K562 (cell line): ENCODE data around the gene ANXA10. TPM values are rescaled to one million over a fixed set of nuclear protein-coding genes. Genes with fewer than 3 reads are reported as not detected.

Source experiments
- ATAC-seq: fragments of 200-7000 bp; cut with Tn5 transposase; 3 replicates; pipeline ENCODE4 v1.9.1; 2020; ENCODE audit warnings: moderate library complexity
- BruUV-seq: library from RNA; stranded (reverse); fragments of 400-500 nt; replicated peaks from 2 replicates; lab custom pipeline; 2021; lab: Mats Ljungman, UMichigan
- CTCF ChIA-PET: fragments of 300-600 bp; formaldehyde crosslinking; extraction: SDS; loops from one replicate; lab custom pipeline; 2021; ENCODE audit warnings: low intra/inter-chr PET ratio; lab: Yijun Ruan, JAX
- POLR2A ChIA-PET: fragments of 300-600, 350-650 bp; sonication (Branson Sonifier 250); formaldehyde crosslinking; extraction: SDS; loops from one replicate; lab custom pipeline; 2021; ENCODE audit warnings: antibody characterized with exemption, inconsistent platforms; lab: Yijun Ruan, JAX
- DNase-seq, 4 experiments: peaks; one replicate each; pipeline versions ENCODE4 v3.0.0 to v3.0.0-alpha.2; 2011 to 2018; ENCODE audit warnings: low spot score in 3 of 4, mixed read lengths in 3 of 4; ENCODE audit errors: extremely low read depth in 1 of 4
- FAIRE-seq: peaks from 2 replicates; lab custom pipeline; 2011; peaks lifted over from hg19 to GRCh38; lab: Jason Lieb, UNC
- H2AFZ ChIP-seq: 2 replicates; pipeline ENCODE4 v1.6.0; 2011; ENCODE audit warnings: low read depth, low read length, control low read depth, inconsistent platforms
- H3K27ac ChIP-seq: fragments of 200-600 bp; 3 replicates; pipeline ENCODE4 v1.8.0; 2011; ENCODE audit warnings: low read depth, mild to moderate bottlenecking, control low read depth, inconsistent platforms, low read length, moderate library complexity, mixed read lengths; ENCODE audit errors: extremely low read depth
- H3K27me3 ChIP-seq, 2 experiments: fragments of 300-600 bp in 1 of 2; 2 replicates in 1 of 2; 3 replicates in 1 of 2; pipeline versions ENCODE4 v1.6.0 to v1.8.0; 2011; ENCODE audit warnings: inconsistent platforms in 2 of 2, low read length in 2 of 2, mild to moderate bottlenecking in 1 of 2, mixed read lengths in 1 of 2, moderate library complexity in 1 of 2; ENCODE audit not compliant: control insufficient read depth in 2 of 2, insufficient read depth in 2 of 2
- H3K36me3 ChIP-seq: fragments of 300-600 bp; 3 replicates; pipeline ENCODE4 v1.8.0; 2011; ENCODE audit warnings: mild to moderate bottlenecking, low read length, inconsistent platforms; ENCODE audit not compliant: control insufficient read depth, insufficient read depth
- H3K4me1 ChIP-seq, 2 experiments: fragments of 200-600 bp in 1 of 2; replicated peaks in 1 of 2; 2 replicates in 1 of 2; 3 replicates in 1 of 2; pipeline versions ENCODE4 v1.5.1 to v1.8.0; 2011; ENCODE audit warnings: inconsistent platforms in 2 of 2, low read length in 2 of 2, mild to moderate bottlenecking in 1 of 2, mixed read lengths in 1 of 2, moderate library complexity in 1 of 2; ENCODE audit not compliant: control insufficient read depth in 2 of 2, insufficient read depth in 2 of 2
- H3K4me2 ChIP-seq: 2 replicates; pipeline ENCODE4 v1.6.1; 2011; ENCODE audit warnings: low read length, control low read depth, inconsistent platforms, mixed read lengths; ENCODE audit not compliant: insufficient read depth
- H3K4me3 ChIP-seq: fragments of 200-600 bp; sonication (generic), shearing (Covaris generic); 2 replicates; pipeline ENCODE4 v1.5.1; 2016; ENCODE audit warnings: control low read depth, inconsistent platforms
- H3K79me2 ChIP-seq: fragments of 200-600 bp; 3 replicates; pipeline ENCODE4 v1.8.0; 2011; ENCODE audit warnings: low read length, inconsistent platforms; ENCODE audit not compliant: control insufficient read depth, insufficient read depth
- H3K9ac ChIP-seq, 2 experiments: 2 replicates each; pipeline versions ENCODE4 v1.6.0 to v1.6.1; 2011; ENCODE audit warnings: low read depth in 2 of 2, low read length in 2 of 2, control low read depth in 1 of 2, inconsistent platforms in 1 of 2, mild to moderate bottlenecking in 1 of 2, mixed read lengths in 1 of 2; ENCODE audit not compliant: insufficient read depth in 1 of 2
- H3K9me1 ChIP-seq: one replicate; pipeline ENCODE4 v1.6.0; 2011; ENCODE audit warnings: inconsistent platforms, mild to moderate bottlenecking, low read length, moderate library complexity; ENCODE audit not compliant: control insufficient read depth, insufficient read depth
- H3K9me3 ChIP-seq: replicated peaks from 2 replicates; pipeline ENCODE4 v1.5.1; 2011; ENCODE audit warnings: low read depth, low read length, inconsistent platforms; ENCODE audit not compliant: control insufficient read depth, insufficient read depth
- H4K20me1 ChIP-seq: replicated peaks from 2 replicates; pipeline ENCODE4 v1.6.1; 2011; ENCODE audit warnings: low read length, inconsistent platforms, mixed read lengths; ENCODE audit not compliant: control insufficient read depth, insufficient read depth
- CBX3 ChIP-seq, 2 experiments: IDR thresholded peaks; 1 replicate in 1 of 2; 2 replicates in 1 of 2; pipeline ENCODE4 v1.6.1; 2012; ENCODE audit warnings: inconsistent platforms in 2 of 2, low read length in 2 of 2, borderline replicate concordance in 1 of 2, control low read depth in 1 of 2
- CEBPG ChIP-seq, 3 experiments: fragments of 200-800 bp in 1 of 3; sonication (Bioruptor generic) in 1 of 3; sonication (generic) in 1 of 3; formaldehyde crosslinking in 1 of 3; IDR thresholded peaks in 2 of 3; conservative IDR thresholded peaks in 1 of 3; 2 replicates each; pipeline versions ENCODE4 v1.6.1 to v1.8.0; 2016 to 2022; ENCODE audit warnings: missing compliant biosample characterization in 2 of 3, missing genetic modification characterization in 2 of 3, mild to moderate bottlenecking in 1 of 3, missing genetic modification reagents in 1 of 3
- HNRNPH1 ChIP-seq: fragments of 200-400 bp; formaldehyde crosslinking; optimal IDR thresholded peaks from 2 replicates; pipeline ENCODE3; 2017; ENCODE audit warnings: low read depth, mild to moderate bottlenecking, low read length, moderate library complexity
- HNRNPK ChIP-seq: fragments of 200-400 bp; formaldehyde crosslinking; IDR thresholded peaks from one replicate; pipeline ENCODE4 v1.6.1; 2018; ENCODE audit warnings: mild to moderate bottlenecking, low read depth, low read length; ENCODE audit not compliant: poor library complexity, severe bottlenecking
- LEF1 ChIP-seq: fragments of 450-650 bp; IDR thresholded peaks from 2 replicates; pipeline ENCODE4 v1.6.1; 2016; ENCODE audit warnings: mild to moderate bottlenecking
- MECOM ChIP-seq: fragments of 250-450 bp; sonication (Bioruptor Pico); IDR thresholded peaks from 2 replicates; pipeline ENCODE4 v1.8.0; 2022; ENCODE audit warnings: inconsistent platforms
- NKRF ChIP-seq: fragments of 450-650 bp; IDR thresholded peaks from 2 replicates; pipeline ENCODE4 v1.6.1; 2016; ENCODE audit warnings: borderline replicate concordance
- RNF2 ChIP-seq: sonication (generic); IDR thresholded peaks from 2 replicates; pipeline ENCODE4 v1.6.1; 2016
- RNF219 ChIP-seq: fragments of 250-450 bp; sonication (Bioruptor Pico); IDR thresholded peaks from 2 replicates; pipeline ENCODE4 v1.5.0; 2022; ENCODE audit warnings: mild to moderate bottlenecking
- SIX5 ChIP-seq, 2 experiments: IDR thresholded peaks; 2 replicates each; pipeline ENCODE4 v1.6.1; 2011; ENCODE audit warnings: low read length in 2 of 2, borderline replicate concordance in 1 of 2, low read depth in 1 of 2, mild to moderate bottlenecking in 1 of 2, moderate library complexity in 1 of 2; ENCODE audit not compliant: insufficient read depth in 1 of 2
- U2AF2 ChIP-seq: fragments of 200-400 bp; formaldehyde crosslinking; optimal IDR thresholded peaks from 2 replicates; pipeline ENCODE3; 2017; ENCODE audit warnings: low read depth, mild to moderate bottlenecking, low read length
- ZKSCAN1 ChIP-seq: fragments of 150-350 bp; IDR thresholded peaks from 2 replicates; pipeline ENCODE4 v1.6.1; 2016; ENCODE audit warnings: low read depth, low read length
- ZNF324 ChIP-seq: fragments of 250-450 bp; sonication (Bioruptor Pico); IDR thresholded peaks from 2 replicates; pipeline ENCODE4 v1.4.0; 2020; ENCODE audit warnings: mild to moderate bottlenecking
- WGBS: fragments of 100-300 bp; shearing (Covaris generic); methylation state at CpG from one replicate; pipeline ENCODE4 v1.1.6; 2016; ENCODE audit warnings: low coverage, mixed read lengths; ENCODE audit not compliant: insufficient coverage; ENCODE audit errors: missing lambda C conversion rate; 5-methylcytosine and 5-hydroxymethylcytosine counted together
- in situ Hi-C: fragments of 300-500 bp; cut with MboI; formaldehyde crosslinking; loops from 4 replicates; pipeline ENCODE4 v1.15.0; 2018; ENCODE audit warnings: inconsistent platforms, mixed read lengths
- intact Hi-C: fragments of 100-400 bp; cut with micrococcal nuclease; formaldehyde crosslinking; loops from 2 replicates; pipeline ENCODE4 v1.14.2; 2022
- polyA plus RNA-seq, 8 experiments: library from polyadenylated mRNA; depleted of rRNA in 4 of 8; stranded (reverse) in 5 of 8; unstranded in 3 of 8; fragments of >200 nt; fragmentation: Nextera tagmentation in 2 of 8; fragmentation: Illumina TruSeq in 1 of 8; extraction: Ambion mirVana in 2 of 8; extraction: Trizol in 1 of 8; gene quantifications; 2 replicates each; pipeline versions ENCODE4 v1.2.1 to v1.2.3, GENCODE V29; 2011 to 2014; ENCODE audit warnings: inconsistent platforms in 1 of 8, missing spikeins in 1 of 8
- total RNA-seq, 7 experiments: library from RNA; depleted of rRNA in 6 of 7; stranded (reverse); fragments of >200 nt in 6 of 7; fragmentation: Illumina TruSeq in 2 of 7; extraction: Trizol in 2 of 7; gene quantifications; 2 replicates each; pipeline versions ENCODE4 v1.2.1 to v1.2.3, GENCODE V29; 2011 to 2021; ENCODE audit warnings: low replicate concordance in 1 of 7
- TF ChIP-seq, protein P1 (sequence below): fragments of 250-450 bp; sonication (Bioruptor Pico); IDR thresholded peaks from 2 replicates; pipeline ENCODE4 v1.4.0; 2020; ENCODE audit warnings: mild to moderate bottlenecking, moderate library complexity
- TF ChIP-seq, protein P2 (sequence below): fragments of 450-650 bp; IDR thresholded peaks from 2 replicates; pipeline ENCODE4 v1.7.0; 2016; ENCODE audit warnings: borderline replicate concordance

Gene ANXA10
- total and polyA plus RNA-seq, 9 of the 15 experiments (the other 6 are each of a cell fraction or from before 2014, with no cell fraction given) = not detected

DNA sequence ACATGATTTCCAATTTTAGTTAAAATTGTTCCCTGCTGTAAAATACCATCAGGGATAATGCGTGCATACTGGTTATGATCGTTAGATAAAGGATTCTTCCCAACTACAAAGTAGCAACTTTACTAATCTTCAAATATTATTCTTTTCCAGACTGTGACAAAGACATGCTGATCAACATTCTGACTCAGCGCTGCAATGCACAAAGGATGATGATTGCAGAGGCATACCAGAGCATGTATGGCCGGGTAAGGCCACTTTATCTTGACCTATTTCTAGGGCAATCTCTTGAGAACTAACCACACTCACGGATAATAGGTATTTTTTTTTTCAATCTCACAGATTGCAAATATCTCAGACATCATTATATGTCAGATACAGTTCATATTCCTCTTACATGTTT lies 47.0 kb downstream of the ANXA10 start:
- no peaks in the 10 kb centered on the region for H3K9me1 ChIP-seq
- TF ChIP-seq ZNF324 (CRISPR knock-in tag) = no peak
- no peak for TF ChIP-seq LEF1
- TF ChIP-seq RNF219 = no peak
- no peak for TF ChIP-seq MECOM (CRISPR knock-in tag)
- no peak for TF ChIP-seq NKRF
- TF ChIP-seq ZKSCAN1 = no peak
- TF ChIP-seq, protein P1, sequence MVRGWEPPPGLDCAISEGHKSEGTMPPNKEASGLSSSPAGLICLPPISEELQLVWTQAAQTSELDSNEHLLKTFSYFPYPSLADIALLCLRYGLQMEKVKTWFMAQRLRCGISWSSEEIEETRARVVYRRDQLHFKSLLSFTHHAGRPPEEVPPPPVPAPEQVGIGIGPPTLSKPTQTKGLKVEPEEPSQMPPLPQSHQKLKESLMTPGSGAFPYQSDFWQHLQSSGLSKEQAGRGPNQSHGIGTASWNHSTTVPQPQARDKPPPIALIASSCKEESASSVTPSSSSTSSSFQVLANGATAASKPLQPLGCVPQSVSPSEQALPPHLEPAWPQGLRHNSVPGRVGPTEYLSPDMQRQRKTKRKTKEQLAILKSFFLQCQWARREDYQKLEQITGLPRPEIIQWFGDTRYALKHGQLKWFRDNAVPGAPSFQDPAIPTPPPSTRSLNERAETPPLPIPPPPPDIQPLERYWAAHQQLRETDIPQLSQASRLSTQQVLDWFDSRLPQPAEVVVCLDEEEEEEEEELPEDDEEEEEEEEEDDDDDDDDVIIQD (CRISPR knock-in tag) = no peak
- no peak for TF ChIP-seq HNRNPK
- TF ChIP-seq HNRNPH1 = no peak
- no peak for TF ChIP-seq SIX5 (IDR thresholded peaks at IDR 0.05; ENCODE audit: borderline replicate concordance in 1 of 2, insufficient read depth in 1 of 2, low read depth in 1 of 2, low read length in 2 of 2)
- TF ChIP-seq U2AF2 = no peak
- TF ChIP-seq, protein P2, sequence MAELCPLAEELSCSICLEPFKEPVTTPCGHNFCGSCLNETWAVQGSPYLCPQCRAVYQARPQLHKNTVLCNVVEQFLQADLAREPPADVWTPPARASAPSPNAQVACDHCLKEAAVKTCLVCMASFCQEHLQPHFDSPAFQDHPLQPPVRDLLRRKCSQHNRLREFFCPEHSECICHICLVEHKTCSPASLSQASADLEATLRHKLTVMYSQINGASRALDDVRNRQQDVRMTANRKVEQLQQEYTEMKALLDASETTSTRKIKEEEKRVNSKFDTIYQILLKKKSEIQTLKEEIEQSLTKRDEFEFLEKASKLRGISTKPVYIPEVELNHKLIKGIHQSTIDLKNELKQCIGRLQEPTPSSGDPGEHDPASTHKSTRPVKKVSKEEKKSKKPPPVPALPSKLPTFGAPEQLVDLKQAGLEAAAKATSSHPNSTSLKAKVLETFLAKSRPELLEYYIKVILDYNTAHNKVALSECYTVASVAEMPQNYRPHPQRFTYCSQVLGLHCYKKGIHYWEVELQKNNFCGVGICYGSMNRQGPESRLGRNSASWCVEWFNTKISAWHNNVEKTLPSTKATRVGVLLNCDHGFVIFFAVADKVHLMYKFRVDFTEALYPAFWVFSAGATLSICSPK = no peak
- no peak for TF ChIP-seq CBX3 (IDR thresholded peaks at IDR 0.05; ENCODE audit: borderline replicate concordance in 1 of 2, low read length in 2 of 2)
- no peak for TF ChIP-seq RNF2
- TF ChIP-seq CEBPG (CRISPR knock-in tag; IDR thresholded peaks at IDR 0.05) = no peak
- no peak for TF ChIP-seq CEBPG (tag; conservative IDR thresholded peaks at IDR 0.05 in 1 of 2, IDR thresholded peaks at IDR 0.05 in 1 of 2)
- TF ChIP-seq, all 486 proteins: peak for 0
- no peaks in the 10 kb centered on the region for H3K4me1 ChIP-seq
- in situ Hi-C loops (no loop called here), intact Hi-C loops (no loop called here)
- no peaks in the 10 kb centered on the region for H3K27me3 ChIP-seq
- H3K9me3 ChIP-seq = 0 out of 2 replicates have a peak, but pooled peaks cover 2% of the 10 kb centered on the region
- FAIRE-seq = no peak
- no TSS peak for BruUV-seq
- no peaks in the 10 kb centered on the region for H3K36me3 ChIP-seq
- no peak overlapping the region for H2AFZ ChIP-seq
- no peak for ATAC-seq
- no peak for DNase-seq
- H3K79me2 ChIP-seq = no peaks in the 10 kb centered on the region
- no peaks in the 10 kb centered on the region for H4K20me1 ChIP-seq
- 1% methylated on average over 5 of the region's 5 CpGs for WGBS
- no peak overlapping the region for H3K4me2 ChIP-seq
- no peak overlapping the region for H3K4me3 ChIP-seq
- ChIA-PET CTCF (no interaction called here), POLR2A (no interaction called here)
- H3K27ac ChIP-seq = no peak overlapping the region
- no peak overlapping the region for H3K9ac ChIP-seq
